G401.6 (cell line): ENCODE data around the gene ZDHHC12.

ENCODE experiments used
- FAIRE-seq: peaks from 2 replicates; lab custom pipeline; 2012; peaks lifted over from hg19 to GRCh38; lab: Jason Lieb, UNC

The ZDHHC12 gene

DNA sequence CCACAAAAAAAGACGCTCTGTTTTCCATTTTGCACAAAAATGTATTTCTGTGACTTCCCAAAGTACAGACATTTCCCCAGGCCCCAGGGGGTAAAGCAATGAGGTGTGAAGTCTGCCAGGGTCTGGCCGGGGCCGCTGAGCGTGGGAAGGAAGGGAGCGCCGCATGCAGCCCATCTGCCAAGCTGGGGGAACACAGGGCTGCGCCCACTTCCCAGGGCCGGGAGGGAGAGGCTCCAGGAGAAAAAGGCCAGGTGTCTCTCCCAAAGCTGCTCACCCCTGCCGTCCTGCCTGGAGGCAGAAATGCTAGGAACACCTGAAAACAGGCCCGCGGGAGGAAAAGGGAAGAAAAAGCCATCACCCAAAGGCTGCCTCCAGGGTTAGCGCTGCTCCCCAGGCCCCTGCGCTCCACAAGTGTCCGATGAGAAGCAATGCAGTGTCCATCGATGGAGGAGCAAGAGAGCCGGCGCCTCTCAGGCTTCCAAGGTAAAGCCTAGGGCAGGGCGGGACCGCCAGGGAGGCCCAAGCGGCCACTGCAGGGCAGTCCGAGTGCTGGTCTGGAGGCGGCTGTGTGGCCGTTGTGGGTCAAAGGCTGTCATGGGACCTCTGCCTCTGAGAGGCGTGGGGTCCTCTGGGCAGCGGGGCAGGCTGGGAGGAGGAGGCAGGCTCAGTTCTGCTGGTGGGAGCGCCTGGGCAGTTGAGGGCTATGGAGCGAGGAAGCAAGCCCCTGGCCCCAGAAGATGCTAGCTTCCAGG lies 6.0 kb upstream of the ZDHHC12 start:
- no peak for FAIRE-seq

DNA sequence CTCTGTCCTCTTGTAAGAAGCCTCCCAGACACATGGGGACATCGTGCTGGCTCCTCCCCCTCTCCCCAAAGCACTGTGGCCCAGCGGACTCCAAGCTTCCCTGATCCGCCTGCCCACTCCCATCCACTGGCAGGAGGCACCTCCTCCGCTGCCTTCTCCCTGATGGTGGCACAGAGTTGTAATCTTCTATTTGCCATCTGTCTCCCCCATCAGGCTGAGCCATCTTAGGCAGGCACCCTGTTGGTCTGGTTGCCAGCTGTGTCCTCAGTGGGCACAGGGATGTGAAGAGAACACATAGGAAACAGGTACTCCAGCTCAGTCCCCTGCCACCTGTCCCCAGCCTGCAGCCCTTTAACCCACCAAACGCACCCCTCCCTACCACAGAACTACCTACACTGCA lies 5.4 kb upstream of the ZDHHC12 start:
- FAIRE-seq, result no peak

DNA sequence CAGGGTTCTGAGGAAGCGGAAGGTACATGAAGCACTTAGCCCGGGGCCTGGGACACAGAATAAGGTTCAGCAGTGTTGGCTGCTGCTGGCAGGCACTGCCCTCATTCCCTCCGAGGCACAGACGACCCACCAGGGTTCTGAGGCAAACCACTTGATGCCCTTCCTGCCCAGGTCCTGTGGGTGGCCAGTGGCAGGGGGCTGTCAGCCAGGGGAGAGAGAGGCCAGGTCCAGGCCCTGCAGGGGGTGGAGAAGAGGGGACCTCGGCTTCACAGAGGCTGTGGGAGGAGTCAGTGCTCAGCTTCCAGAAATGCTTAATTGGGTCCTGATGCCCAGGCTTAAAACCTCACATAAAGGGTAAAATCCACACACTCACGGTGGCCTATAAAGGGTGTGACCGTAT lies 4.4 kb upstream of the ZDHHC12 start:
- no peak for FAIRE-seq

DNA sequence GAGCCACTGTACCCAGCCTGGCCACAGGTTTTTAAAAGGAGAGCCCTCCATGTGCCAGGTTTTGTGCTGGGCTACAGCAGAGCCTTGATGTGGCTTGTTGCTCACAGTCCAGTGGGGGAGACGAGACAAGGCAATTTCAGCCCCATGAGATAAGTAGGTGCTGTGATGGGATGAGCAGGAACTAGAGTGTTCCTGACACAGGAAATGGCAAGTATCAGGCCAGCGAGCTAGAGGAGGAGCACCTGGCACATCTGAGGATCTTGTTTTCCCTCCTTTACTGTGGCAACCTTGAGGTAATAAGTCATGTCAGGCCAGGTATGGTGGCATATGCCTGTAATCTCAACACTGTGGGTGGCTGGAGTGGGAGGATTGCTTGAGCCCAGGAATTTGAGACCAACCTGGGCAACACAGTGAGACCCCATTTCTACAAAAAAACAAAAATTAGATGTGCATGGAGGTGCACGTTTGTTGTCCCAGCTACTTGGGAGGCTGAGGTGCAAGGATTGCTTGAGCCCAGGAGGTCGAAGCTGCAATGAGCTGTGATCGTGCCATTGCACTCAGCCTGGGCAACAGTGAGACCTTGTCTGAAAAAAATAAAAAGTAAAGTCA lies 3.8 kb upstream of the ZDHHC12 start:
- no peak for FAIRE-seq

DNA sequence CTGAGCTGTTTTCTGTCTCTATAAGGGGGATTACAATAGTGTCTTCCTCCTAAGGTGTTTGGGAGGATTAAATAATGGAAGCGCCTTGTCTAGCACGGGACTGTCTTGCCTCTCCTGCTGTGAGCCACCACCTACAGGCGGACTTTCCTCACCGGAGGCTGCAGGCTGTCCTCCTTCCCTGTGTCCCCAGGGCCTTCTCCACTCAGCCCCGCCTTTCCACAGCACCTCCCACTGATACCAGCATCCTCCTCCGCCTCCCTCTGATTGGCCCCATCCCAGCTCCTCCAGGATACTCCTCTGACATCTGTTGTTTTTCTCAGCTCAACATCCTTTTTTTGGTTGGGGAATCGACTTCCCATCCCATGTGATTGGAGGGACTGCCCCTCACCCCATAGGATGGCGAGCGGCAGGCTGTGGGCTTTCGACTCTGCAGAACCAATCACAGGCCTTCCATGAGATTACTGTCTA lies 851 bp upstream of the ZDHHC12 start:
- FAIRE-seq, result no peak

DNA sequence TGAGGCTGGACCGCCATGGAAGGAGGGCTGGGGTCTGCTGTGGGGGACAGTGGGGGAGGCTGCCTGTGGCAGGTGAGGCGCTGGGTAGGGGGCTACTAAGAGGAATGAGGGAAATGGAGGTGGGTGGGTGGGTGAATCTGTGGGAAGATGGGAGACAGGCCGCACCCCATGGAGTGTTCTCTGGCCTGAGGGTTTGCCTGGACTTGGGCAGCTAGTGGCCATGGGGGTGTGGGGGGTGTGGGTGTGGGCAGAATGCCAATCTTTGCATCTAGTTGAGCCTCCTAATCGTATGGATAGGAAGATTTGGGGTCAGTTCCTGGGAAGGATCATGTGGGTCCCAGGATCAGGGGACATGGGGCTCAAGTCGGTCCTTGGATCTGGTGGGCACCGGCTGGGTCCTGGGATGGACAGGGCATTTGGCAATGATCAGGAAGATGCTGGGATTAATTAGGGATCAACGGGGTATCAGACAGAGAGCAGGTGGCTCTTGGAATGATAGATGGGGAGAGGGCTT lies 518 bp downstream of the ZDHHC12 start:
- FAIRE-seq, result no peak

DNA sequence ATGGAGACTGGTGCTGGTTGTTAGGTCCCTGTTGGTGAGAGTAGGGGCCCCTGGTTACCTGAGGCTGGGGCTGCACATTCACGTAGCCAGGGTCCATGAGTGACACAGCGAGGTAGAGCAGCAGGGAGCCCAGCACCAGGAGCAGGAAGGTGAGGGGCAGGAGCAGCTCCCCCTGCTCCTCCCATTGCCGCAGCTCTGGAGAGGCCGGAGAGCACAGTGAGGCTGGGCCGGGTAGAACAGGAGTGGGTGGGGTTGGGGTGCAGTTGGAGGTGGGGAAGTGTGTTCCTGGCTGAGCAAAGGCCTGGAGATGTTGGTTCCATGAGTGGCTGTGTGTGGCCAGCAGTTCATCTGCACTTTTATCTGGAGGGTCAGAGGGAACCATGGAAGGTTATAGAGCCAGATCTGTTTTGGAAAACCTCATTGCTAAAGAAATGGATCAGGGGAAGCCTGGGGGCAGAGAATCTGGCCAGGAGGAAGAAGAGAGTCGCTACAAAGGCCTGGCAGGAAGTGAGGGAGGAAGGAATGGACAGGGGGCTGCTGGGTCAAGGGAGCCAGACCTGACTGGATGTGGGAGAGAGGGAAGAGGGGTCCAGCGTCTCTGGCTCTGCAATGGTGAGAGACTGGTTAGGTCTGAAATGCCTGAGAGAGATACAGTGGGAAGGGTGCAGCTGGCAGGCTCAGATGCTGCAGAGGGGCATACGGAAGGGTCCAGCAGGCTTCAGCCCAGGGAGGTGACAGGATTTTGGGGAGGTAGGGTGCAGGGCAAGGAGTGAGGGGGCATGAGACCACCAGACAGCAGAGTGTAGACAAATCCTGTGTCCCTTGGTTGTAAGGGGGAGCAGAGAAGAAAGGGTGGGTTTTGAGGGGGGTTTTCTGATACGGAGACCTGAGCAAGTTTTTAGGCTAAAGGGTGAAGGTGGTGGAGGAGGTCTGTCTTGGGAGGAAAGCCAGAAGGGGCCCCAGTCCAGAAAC lies 1.3 kb downstream of the ZDHHC12 start:
- FAIRE-seq, result no peak

DNA sequence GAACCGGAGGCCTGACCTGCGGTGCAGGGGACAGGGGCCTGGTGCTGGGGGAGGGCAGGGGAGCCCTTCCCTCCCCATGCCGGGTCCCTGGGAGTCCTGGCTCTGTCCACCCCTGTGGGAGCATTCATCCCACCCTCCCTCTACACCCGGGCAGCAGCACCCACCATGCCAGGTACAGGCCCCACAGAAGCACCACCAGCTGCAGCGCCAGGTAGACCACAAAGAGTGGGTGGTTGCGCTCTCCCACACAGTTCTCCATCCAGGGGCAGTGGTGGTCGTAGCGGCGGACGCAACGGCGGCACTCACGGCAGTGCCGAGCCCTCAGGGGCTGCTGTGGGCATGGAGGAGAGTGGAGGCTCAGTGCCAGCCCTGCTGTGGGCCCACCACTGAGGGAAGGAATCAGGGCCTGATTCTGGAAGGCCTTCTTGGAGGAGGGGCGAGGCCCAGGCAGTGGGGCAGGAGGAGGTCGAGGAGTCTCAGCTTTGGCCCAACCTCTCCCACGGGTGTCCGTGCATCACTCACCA lies 2.4 kb downstream of the ZDHHC12 start:
- FAIRE-seq, result no peak

DNA sequence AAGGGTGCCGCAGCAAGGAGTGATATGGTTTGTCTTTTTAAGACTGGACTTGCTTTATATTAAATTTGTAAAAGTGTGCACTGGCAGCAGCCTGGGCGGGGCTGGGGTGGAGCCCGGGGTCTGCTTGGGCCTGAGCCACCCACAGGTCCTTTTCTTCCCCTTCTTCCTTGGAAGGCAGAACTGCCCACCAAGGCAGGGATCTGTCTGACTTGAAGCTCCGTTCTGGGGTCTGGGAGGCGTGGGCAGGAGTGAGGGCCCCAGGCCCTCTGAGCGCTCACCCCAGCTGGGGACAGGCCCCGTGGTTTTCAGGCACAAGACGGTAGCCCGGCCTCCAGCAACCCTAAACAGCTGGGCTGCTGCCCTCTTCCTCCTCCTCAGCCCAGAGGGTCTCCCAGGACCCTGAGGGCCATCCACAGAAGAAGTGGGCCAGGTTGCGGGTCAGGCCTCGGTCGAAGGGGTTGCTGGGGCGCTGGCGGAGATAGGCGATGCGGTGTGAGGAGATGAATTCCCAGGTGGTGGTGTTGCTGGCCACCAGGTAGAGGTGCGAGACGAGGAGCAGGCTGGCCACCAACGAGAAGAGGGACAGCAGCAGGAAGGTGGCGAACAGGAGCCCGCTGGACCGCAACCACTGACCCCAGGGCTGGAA lies 3.0 kb downstream of the ZDHHC12 start:
- FAIRE-seq, result no peak

DNA sequence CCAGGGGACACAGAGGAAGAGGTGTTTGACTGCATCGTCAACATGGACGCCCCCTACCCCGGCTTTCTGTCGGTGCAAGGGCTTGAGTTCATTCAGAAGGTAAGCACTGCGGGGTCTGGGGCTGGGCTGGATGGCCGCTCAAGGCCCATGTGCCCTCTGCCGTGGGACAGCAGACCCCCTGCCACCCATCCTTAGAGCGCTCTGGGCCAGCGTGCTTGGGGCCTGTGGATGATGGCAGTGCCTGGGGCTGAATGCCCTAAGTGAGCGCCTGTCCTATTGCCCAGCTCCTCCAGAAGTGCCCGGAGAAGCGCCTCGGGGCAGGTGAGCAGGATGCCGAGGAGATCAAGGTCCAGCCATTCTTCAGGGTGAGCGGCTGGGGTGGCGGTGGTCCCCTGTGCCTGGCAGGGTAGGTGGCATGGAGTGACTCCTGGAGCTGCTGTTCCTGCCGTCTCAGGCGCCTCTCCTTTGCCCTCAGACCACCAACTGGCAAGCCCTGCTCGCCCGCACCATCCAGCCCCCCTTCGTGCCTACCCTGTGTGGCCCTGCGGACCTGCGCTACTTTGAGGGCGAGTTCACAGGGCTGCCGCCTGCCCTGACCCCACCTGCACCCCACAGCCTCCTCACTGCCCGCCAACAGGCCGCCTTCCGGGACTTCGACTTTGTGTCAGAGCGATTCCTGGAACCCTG lies 3.9 kb downstream of the ZDHHC12 start:
- no peak for FAIRE-seq

DNA sequence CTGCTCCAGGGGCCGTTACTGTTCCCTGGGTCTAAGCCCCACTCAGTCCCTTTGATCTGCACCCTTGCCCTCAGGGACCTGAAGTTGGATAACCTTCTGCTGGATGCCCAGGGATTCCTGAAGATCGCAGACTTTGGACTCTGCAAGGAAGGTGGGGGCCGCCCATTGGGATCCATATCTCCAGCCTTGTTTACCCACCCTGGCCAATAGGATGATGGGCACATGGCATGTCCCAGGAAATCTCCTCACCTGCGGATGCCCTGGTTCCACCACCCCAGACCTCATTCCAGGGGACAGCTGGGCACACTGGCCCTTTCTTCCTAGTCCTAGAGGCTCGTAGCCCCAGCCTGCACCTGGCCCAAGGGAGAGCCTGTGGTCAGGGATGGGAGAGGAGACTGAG lies 5.5 kb downstream of the ZDHHC12 start:
- no peak for FAIRE-seq

DNA sequence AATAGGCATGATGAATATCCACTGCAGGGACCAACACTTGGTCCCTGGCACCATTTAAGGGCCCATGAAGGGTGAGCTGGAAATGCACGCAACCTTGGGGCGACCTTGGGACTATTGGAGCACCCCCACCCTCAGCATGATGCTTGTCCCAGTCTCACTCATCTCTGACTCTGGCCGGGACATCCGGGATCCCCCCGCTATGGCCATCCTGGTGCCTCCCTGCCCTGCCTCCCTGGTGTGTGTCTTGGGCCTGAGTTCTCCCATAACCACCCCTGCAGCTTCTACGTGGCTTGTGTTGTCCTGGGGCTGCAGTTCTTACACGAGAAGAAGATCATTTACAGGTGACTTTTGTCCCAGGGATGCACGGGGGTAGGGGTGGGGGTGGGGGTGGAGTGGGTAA lies 5.9 kb downstream of the ZDHHC12 start:
- FAIRE-seq, result no peak

DNA sequence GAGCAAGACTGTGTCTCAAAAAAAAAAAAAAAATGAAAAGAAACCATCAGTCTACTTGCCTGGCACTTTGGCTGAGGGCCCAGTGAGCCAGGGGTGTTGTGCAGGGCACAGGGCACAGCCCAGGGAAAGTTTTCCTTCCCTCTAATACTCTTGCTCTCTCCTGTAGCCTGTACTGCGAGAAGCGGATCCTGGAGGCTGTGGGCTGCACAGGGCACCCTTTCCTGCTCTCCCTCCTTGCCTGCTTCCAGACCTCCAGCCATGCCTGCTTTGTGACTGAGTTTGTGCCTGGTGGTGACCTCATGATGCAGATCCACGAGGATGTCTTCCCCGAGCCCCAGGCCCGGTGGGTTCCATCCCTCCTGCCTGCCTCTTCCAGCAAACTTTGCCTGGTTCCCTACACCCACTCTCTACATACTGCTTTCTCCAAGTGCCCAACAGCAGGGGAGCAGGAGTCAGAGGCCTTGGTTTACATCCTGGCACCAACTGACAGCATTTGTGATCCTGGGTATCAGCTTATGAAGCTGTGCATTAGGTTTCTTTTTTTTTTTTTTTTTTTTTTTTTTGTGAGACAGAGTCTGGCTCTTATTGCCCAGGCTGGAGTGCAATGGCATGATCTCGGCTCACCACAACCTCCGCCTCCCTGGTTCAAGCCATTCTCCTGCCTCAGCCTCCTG lies 7.2 kb downstream of the ZDHHC12 start:
- no peak for FAIRE-seq

DNA sequence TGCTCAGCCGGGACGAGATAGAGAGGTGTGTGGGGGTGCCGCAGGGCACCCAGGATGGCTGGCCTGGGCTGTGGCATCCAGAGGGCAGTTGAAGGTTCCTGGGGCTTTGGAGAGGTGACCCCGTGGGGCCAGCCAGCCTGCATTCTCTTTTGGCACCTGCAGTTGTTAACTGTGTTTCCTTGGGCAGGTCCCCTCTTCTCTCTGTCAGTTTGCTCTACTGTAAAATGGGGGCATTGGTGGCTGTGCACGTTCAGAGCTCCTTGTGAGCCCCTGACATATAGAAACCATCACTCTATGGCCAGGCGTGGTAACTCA lies 8.5 kb downstream of the ZDHHC12 start:
- no peak for FAIRE-seq

DNA sequence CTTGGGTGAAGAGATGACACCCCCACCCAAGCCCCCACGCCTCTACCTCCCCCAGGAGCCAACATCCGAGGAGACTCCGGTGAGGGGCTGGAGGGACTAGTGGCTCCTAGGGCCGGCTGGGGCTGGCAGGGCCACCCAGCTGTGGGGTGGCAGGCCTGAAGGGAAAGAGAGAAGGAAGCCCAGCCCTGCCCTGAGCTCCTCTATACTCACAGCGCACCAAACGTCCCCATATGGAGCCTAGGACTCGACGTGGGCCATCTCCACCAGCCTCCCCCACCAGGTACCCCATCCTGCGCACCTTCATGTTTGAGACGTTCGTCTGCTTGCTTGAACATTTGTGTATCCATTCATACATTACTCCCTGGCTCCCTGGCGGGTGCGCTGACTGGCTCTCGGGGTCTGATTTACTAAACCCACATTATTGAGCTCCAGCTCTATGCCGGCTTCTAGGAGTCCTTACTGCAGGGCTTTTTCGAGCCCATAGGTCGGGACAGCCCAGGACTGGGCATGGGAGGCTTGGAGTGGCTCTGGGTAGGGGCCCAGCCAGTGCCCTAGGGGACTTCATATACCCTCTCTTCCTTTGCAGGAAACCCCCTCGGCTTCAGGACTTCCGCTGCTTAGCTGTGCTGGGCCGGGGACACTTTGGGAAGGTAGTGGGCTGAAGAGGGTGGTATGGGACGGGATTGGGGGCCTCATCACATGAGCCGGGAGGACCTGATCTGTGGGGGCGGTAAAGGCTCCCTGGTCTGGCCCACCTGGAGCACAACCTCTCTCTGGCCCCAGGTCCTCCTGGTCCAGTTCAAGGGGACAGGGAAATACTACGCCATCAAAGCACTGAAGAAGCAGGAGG lies 9.1 kb downstream of the ZDHHC12 start:
- FAIRE-seq, result no peak

DNA sequence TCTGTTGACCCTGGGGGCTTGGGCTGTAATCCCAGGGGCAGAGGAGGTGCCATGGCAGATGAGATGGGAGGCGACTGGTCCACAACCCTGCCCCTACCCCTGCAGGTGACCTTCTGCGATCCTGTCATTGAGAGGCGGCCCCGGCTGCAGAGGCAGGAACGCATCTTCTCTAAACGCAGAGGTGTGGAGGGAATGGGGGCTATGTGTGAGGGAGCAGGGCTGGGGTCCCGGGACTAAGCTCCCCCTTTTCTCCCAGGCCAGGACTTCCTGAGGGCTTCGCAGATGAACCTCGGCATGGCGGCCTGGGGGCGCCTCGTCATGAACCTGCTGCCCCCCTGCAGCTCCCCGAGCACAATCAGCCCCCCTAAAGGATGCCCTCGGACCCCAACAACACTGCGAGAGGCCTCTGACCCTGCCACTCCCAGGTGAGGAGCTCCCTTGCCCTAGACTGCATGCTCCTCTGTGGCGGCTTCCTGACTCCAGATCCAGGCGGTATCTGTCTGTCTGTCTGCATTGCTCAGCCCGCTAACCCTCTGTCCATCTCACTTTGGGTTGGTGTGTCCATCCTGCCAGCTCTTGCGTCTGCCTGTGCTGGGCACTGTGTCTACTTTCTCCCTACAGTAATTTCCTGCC lies 9.9 kb downstream of the ZDHHC12 start:
- no peak for FAIRE-seq

DNA sequence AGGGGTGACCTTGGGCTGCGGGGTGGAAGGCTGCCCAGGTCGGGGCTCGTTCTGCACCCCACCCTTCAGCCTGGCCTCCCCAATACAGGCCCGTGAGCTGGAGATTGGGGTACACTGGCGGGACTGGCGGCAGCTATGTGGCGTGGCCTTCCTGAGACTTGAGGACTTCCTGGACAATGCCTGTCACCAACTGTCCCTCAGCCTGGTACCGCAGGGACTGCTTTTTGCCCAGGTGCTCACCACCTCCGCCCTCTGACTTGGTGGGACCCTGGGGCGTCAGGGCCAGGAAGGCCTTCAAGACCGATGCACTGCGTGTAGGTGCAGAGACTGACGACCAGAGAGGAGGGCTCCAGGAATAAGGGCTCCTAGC lies 10.5 kb downstream of the ZDHHC12 start:
- no peak for FAIRE-seq

DNA sequence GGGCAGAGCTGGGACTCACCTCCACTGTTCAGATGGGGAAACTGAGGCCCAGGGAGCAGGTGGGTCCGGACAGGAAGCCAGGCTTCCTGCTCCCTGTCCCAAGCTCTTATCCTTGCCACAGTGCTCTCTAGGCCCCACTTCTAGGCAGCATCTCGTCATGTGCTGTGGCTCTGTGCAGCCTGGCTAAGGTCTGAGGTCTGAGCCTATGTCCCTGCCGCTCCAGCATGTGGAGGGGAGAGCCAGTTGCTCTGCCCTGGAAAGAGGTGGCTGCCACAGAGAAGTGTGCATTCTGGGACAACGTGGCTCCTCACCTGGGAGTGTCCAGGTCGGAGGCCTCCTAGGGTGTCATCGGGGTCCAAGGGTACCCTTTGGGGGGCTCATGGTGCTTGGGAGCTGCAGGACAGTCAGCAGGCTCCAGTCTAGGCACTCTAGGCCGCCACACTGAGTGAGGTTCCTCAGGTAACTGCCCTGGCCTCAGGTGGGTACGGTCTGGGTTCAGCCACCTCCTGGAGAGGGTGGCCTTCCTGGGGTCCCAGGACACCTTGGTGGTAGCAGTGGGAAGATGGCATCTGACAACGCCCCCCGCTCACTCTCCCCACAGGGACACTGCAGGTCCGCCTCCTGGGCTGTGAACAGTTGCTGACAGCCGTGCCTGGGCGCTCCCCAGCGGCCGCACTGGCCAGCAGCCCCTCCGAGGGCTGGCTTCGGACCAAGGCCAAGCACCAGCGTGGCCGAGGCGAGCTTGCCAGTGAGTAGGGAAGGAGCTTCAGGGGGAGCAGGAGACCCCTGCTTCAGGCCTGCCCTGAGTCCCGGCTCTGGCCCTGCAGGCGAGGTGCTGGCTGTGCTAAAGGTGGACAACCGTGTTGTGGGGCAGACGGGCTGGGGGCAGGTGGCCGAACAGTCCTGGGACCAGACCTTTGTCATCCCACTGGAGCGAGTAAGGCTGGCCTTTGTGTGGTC lies 11.2 kb downstream of the ZDHHC12 start:
- FAIRE-seq, result no peak
